Breast epithelium (tissue), 3 donors: ENCODE measurements around the gene RSAD1.

Experiments used
- POLR2A ChIP-seq: fragments of 450-650 bp; IDR thresholded peaks from one replicate; pipeline ENCODE4 v1.6.1; 2016; ENCODE audit warnings: antibody characterized with exemption, mild to moderate bottlenecking, moderate library complexity
- POLR2AphosphoS5 ChIP-seq, 3 donors: sonication (generic); formaldehyde crosslinking; IDR thresholded peaks; one replicate each; pipeline ENCODE4 v1.6.1; 2017; ENCODE audit warnings: antibody characterized with exemption in 3 of 3
- TF ChIP-seq, protein P1 (sequence below), 3 donors: fragments of 450-650 bp; IDR thresholded peaks; one replicate each; pipeline ENCODE4 v1.5.1; 2016 to 2017; ENCODE audit warnings: antibody characterized with exemption in 3 of 3, mild to moderate bottlenecking in 3 of 3, moderate library complexity in 3 of 3

DNA sequence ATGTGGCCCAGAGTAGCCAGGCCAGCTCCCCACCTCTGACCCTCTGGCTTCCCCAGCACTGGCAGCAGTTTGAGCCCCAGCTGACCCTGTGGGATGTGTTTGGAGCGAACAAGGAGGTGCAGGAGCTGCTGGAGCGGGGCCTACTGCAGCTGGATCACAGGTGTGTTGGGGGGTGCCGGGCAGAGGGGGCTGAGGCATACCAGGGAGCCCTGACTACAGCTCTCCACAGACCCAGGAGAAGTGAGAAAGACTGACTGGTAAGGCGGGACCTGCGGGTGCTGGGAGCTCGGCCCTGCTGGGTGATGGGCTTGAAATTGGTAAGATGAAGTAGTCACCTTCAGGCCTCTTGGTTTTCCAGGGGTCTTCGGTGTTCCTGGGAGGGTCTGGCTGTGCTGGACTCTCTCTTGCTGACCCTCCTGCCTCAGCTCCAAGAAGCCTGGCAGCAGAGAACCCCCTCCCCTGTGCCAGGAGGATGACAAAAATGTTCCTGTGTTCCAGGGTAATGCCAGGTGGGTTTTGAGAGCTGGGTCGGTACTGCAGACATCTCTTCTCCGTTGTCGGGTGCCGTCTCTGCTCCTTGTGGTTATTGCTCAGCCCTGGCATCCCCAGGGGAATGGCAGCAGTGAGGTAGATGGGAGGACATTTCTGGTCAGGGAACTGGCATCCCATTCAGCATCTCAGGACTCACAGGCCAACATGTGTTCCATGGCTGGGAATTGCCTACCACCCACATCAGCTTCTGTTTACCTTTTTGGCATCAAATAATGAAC lies 5.9 kb downstream of the RSAD1 start:
- TF ChIP-seq POLR2A (no peak), POLR2AphosphoS5 (IDR thresholded peaks at IDR 0.05) (no peak)
- TF ChIP-seq, protein P1, sequence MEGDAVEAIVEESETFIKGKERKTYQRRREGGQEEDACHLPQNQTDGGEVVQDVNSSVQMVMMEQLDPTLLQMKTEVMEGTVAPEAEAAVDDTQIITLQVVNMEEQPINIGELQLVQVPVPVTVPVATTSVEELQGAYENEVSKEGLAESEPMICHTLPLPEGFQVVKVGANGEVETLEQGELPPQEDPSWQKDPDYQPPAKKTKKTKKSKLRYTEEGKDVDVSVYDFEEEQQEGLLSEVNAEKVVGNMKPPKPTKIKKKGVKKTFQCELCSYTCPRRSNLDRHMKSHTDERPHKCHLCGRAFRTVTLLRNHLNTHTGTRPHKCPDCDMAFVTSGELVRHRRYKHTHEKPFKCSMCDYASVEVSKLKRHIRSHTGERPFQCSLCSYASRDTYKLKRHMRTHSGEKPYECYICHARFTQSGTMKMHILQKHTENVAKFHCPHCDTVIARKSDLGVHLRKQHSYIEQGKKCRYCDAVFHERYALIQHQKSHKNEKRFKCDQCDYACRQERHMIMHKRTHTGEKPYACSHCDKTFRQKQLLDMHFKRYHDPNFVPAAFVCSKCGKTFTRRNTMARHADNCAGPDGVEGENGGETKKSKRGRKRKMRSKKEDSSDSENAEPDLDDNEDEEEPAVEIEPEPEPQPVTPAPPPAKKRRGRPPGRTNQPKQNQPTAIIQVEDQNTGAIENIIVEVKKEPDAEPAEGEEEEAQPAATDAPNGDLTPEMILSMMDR (IDR thresholded peaks at IDR 0.05), result no peak
